Cardiac muscle cell (in vitro differentiated cells and primary cell): ENCODE results near the gene EFNA4. TPM values are rescaled to one million over a fixed set of nuclear protein-coding genes. Genes with fewer than 3 reads are reported as not detected.

Source experiments
- DNase-seq, 2 donors: peaks; one replicate each; pipeline versions ENCODE4 v3.0.0 to v3.0.0-alpha.2; 2010 to 2017; ENCODE audit warnings: low read depth in 1 of 2, low spot score in 1 of 2
- H3K27ac ChIP-seq: fragments of 200-600 bp; sonication (generic); 2 replicates; pipeline ENCODE4 v1.5.1; 2016
- H3K27me3 ChIP-seq: fragments of 200-600 bp; sonication (generic); 2 replicates; pipeline ENCODE4 v1.6.0; 2016; ENCODE audit warnings: control low read depth
- H3K36me3 ChIP-seq: fragments of 200-600 bp; sonication (generic); 2 replicates; pipeline ENCODE4 v1.5.1; 2016; ENCODE audit warnings: control low read depth
- H3K4me1 ChIP-seq: fragments of 200-600 bp; sonication (generic); 2 replicates; pipeline ENCODE4 v1.8.1; 2017; ENCODE audit warnings: low read depth, mild to moderate bottlenecking, mixed run types
- H3K4me3 ChIP-seq: fragments of 200-600 bp; sonication (generic); 2 replicates; pipeline ENCODE4 v1.5.1; 2016; ENCODE audit warnings: mild to moderate bottlenecking
- H3K9me3 ChIP-seq: fragments of 200-600 bp; sonication (generic); 2 replicates; pipeline ENCODE4 v1.5.1; 2017; ENCODE audit warnings: low read depth, mild to moderate bottlenecking, control low read depth
- polyA plus RNA-seq: library from polyadenylated mRNA; unstranded; fragments of >200 nt; fragmentation: Nextera tagmentation; extraction: Ambion mirVana; gene quantifications from 2 replicates; pipeline ENCODE4 v1.2.1, GENCODE V29; 2016
- total RNA-seq: library from RNA; depleted of rRNA; stranded (reverse); fragments of >200 nt; gene quantifications from 2 replicates; pipeline ENCODE4 v1.2.3, GENCODE V29; 2016
- TF ChIP-seq, protein P1 (sequence below): IDR thresholded peaks from 2 replicates; pipeline ENCODE4 v1.5.1; 2012; ENCODE audit warnings: low read depth, mild to moderate bottlenecking, low read length

The EFNA4 gene, protein sequence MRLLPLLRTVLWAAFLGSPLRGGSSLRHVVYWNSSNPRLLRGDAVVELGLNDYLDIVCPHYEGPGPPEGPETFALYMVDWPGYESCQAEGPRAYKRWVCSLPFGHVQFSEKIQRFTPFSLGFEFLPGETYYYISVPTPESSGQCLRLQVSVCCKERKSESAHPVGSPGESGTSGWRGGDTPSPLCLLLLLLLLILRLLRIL
- total RNA-seq (29.2 and 36.0 TPM in 2 replicates), polyA plus RNA-seq (18.3 and 29.6 TPM in 2 replicates)

DNA sequence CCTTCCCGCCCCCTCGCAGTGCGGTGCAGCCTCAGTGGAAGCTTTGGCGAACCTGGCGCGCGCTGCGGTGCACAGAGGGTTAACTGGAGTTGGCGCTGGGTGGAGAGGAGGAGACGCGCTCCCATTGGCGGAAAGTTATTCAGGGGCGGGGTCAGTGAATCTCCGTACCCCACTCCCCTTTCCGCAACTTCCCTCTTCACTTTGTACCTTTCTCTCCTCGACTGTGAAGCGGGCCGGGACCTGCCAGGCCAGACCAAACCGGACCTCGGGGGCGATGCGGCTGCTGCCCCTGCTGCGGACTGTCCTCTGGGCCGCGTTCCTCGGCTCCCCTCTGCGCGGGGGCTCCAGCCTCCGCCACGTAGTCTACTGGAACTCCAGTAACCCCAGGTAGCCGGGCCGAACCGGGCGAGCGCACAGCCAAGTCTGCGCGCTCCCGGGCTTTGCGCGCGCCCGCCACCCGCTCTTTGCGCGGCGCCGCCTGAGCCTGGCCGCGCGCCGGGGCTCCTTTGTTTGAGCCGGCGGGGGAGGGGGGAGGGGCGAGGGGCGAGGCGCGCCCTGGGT is at the start of gene EFNA4:
EFNA4 (plus strand) TSS at position 191 of the 561 bp plus-strand sequence; CDS start at position 275, 84 bp downstream.
- no peaks in the 10 kb centered on the region for H3K36me3 ChIP-seq
- TF ChIP-seq, protein P1, sequence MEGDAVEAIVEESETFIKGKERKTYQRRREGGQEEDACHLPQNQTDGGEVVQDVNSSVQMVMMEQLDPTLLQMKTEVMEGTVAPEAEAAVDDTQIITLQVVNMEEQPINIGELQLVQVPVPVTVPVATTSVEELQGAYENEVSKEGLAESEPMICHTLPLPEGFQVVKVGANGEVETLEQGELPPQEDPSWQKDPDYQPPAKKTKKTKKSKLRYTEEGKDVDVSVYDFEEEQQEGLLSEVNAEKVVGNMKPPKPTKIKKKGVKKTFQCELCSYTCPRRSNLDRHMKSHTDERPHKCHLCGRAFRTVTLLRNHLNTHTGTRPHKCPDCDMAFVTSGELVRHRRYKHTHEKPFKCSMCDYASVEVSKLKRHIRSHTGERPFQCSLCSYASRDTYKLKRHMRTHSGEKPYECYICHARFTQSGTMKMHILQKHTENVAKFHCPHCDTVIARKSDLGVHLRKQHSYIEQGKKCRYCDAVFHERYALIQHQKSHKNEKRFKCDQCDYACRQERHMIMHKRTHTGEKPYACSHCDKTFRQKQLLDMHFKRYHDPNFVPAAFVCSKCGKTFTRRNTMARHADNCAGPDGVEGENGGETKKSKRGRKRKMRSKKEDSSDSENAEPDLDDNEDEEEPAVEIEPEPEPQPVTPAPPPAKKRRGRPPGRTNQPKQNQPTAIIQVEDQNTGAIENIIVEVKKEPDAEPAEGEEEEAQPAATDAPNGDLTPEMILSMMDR = no peak
- H3K27me3 ChIP-seq = no peaks in the 10 kb centered on the region
- DNase-seq = peak; percentile 82 to 94
- no peaks in the 10 kb centered on the region for H3K9me3 ChIP-seq
- H3K4me1 ChIP-seq = peaks cover 13% of the 10 kb centered on the region
- H3K4me3 ChIP-seq = peak within 1 kb of the TSS; percentile 91
- H3K27ac ChIP-seq = peak within 1 kb of the TSS; percentile 90

DNA sequence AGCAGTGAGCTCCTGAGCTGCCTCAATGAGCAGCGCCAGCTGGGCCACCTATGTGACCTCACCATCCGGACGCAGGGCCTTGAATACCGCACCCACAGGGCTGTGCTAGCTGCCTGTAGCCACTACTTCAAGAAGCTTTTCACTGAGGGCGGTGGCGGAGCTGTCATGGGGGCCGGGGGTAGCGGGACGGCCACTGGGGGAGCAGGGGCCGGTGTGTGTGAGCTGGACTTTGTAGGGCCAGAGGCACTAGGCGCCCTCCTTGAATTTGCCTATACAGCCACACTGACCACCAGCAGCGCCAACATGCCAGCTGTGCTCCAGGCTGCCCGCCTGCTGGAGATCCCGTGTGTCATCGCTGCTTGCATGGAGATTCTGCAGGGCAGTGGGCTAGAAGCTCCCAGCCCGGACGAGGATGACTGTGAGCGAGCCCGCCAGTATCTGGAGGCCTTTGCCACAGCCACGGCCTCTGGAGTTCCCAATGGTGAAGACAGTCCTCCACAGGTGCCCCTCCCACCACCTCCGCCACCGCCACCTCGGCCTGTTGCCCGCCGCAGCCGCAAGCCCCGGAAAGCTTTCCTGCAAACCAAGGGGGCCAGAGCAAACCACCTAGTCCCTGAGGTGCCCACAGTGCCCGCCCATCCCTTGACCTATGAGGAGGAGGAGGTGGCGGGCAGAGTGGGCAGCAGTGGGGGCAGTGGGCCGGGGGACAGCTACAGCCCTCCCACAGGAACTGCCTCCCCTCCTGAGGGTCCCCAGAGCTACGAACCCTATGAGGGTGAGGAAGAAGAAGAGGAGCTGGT is 48.6 kb upstream of the EFNA4 start:
- Histone ChIP-seq H3K4me1 (peaks cover 10% of the 10 kb centered on the region), H3K9me3 (no peaks in the 10 kb centered on the region), H3K4me3 (no peak overlapping the region), H3K36me3 (peaks cover 3% of the 10 kb centered on the region), H3K27ac (no peak overlapping the region), H3K27me3 (no peaks in the 10 kb centered on the region)
- TF ChIP-seq, protein P1 = no peak
- DNase-seq = no peak

DNA sequence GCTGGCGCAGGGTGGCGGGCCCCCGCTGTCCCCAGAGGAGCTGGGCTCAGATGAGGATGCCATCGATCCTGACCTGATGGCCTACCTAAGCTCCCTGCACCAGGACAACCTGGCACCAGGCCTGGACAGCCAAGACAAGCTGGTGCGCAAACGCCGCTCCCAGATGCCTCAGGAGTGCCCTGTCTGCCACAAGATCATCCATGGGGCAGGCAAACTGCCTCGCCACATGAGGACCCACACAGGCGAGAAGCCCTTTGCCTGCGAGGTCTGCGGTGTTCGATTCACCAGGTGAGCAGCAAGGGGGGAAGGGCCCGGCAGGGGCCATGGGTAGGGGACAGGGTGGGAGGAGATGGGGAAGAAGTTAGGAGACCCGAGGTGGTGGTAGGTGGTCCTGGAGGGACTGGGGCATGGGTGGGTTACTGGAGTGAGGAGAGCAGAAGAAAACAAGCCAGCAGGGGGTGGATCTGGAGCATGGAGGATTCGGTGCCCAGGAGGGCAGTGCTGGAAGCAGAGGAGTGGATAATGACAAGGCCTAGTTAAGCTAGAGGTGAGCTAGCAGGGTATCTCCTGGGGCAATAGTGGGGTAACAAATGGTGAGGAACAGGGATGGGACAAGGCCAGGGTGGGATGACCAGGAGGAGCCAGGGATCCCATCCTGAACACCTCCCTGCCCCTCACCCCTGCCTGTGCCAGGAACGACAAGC is 47.9 kb upstream of the EFNA4 start:
- DNase-seq = no peak
- peaks cover 10% of the 10 kb centered on the region for H3K4me1 ChIP-seq
- H3K4me3 ChIP-seq = no peak overlapping the region
- peaks cover 3% of the 10 kb centered on the region for H3K36me3 ChIP-seq
- H3K27me3 ChIP-seq = no peaks in the 10 kb centered on the region
- no peak overlapping the region for H3K27ac ChIP-seq
- H3K9me3 ChIP-seq = no peaks in the 10 kb centered on the region
- TF ChIP-seq, protein P1 = no peak

DNA sequence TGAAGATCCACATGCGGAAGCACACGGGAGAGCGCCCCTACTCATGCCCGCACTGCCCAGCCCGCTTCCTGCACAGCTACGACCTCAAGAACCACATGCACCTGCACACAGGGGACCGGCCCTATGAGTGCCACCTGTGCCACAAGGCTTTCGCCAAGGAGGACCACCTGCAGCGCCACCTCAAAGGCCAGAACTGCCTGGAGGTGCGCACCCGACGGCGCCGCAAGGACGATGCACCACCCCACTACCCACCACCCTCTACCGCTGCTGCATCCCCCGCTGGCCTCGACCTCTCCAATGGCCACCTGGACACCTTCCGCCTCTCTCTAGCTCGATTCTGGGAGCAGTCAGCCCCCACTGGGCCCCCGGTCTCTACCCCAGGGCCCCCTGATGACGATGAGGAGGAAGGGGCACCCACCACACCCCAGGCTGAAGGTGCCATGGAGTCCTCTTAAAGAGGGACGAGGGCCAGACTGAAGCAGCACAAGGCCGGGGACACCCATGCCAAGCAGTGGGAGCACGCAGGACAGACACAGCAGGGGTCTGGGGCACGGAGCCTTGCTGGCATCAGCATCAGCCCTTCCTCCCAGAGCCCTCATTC is 47.2 kb upstream of the EFNA4 start:
- H3K27ac ChIP-seq = no peak overlapping the region
- no peak overlapping the region for H3K4me3 ChIP-seq
- peaks cover 10% of the 10 kb centered on the region for H3K4me1 ChIP-seq
- H3K9me3 ChIP-seq = no peaks in the 10 kb centered on the region
- TF ChIP-seq, protein P1 = no peak
- no peak for DNase-seq
- H3K36me3 ChIP-seq = peaks cover 3% of the 10 kb centered on the region
- no peaks in the 10 kb centered on the region for H3K27me3 ChIP-seq
